Measurements from ENCODE around the gene GPR161.
A peak's percentile ranks its signal among the peaks of the same experiment; 100 is the strongest.

GPR161 gene

GRCh38 chr1:168137515-168137821 is 738 bp upstream of the GPR161 start:
- no peak for FAIRE-seq
- no peak for DNase-seq (ENCODE audit: insufficient read length, low spot score)
- no peak for TF ChIP-seq POLR2A (IDR thresholded peaks at IDR 0.05; ENCODE audit: low read depth, low read length)

DNA sequence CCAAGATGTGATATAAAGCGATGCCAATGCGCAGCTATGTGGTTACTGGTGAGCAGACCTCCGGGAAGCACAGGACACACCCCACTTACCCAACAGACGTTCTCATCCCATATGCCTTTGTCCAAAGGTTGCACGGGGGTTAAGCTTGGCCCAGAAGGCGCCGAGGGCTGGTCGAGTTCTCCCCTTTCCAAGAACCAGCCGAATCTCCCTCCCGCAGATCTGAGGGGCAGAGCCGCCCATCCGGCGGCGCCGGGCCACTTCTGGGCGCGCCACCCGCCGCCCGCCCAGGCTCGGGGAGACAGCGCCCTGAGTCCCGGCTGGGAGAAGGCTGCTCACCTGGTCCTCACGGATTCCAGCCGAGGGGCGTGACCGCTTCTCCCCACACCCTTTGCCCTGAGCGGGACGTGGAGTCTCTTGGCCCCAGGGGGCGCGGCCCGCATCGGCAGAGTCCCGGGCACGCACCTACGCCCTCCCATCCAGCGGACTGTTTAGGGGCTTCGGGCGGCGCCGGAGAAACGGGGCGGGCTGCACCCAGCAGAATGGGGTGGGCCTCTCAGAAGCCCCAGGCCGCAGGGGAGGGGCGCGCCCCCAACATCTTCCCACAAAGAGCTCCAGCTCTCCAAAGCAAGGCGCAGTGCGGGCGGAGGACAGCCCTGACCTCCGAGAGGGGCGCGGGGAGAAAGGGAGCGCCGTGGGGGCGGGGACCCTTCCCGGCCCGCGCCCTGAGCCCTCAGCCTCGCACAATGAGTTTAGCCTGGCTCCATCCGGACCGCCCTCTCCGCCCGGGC is 615 bp downstream of the GPR161 start:
- DNase-seq (ENCODE audit: insufficient read length, low spot score) (peak; percentile 35), FAIRE-seq (no peak)
- no peak for TF ChIP-seq POLR2A (IDR thresholded peaks at IDR 0.05; ENCODE audit: low read depth, low read length)

DNA sequence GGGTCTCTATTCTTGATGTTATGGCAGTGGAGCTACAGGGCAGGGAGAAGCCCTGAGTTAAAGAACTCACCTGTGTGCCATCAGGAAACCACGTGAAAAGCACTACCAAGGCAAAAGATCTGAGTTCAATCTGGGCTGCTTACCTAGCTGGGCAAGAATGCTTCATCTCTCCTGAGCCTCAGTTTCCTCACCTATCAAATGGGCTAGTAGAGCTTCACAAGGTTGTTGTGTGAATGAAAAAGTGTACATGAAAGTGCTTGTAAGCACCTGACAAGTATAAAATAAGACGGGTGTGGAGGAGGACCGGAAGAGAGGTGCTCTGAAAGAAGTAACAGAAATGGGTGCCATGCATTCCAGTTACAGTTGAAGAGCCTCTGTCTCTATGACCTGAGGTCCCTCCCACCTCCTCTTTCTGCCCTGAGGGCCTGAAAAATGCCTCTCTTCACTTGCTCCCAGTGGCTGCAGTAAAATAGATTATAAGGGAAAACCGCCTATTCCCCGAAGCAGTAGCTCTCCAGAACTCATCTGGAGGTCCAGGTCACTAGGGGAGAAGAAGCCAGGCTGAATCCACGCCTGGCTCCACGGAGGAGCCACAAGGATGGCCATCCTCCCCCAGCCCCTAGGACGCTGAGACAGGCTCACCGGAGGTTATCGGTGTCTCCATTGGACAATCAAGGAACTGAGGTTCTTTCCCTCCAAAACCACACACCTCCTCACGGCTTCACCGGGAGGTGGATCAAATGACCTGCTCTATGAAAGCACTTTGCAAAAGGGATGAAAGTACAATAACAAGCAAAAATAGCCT is 1.4 kb downstream of the GPR161 start:
- TF ChIP-seq POLR2A (IDR thresholded peaks at IDR 0.05; ENCODE audit: low read depth, low read length): no peak
- no peak for DNase-seq (ENCODE audit: insufficient read length, low spot score)
- FAIRE-seq: no peak

DNA sequence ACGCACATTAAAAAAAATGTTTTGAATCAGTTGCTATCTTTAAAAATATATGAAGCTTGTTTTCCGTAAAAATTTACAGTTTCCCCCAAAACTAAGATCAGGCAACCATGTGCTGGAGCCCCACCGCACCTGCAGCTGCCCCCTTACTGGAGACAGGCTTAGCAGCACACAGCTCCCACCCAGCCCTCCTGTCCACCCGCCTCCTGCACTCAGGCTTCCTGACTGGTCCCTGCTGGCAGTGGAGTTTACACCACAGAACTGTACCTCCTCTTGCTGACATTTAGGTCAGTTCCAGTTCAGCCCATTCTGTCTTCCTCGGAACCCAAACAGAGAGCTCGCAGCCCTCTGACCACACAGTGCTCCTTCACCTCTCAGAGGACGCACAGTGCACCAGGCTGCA is 2.1 kb downstream of the GPR161 start:
- no peak for DNase-seq (ENCODE audit: insufficient read length, low spot score)
- TF ChIP-seq POLR2A (IDR thresholded peaks at IDR 0.05; ENCODE audit: low read depth, low read length): no peak
- FAIRE-seq: no peak

- FAIRE-seq (no peak), DNase-seq (ENCODE audit: insufficient read length, low spot score) (no peak)
- TF ChIP-seq POLR2A (IDR thresholded peaks at IDR 0.05; ENCODE audit: low read depth, low read length): no peak
Measured at GRCh38 chr1:168134132-168134531, 2.6 kb downstream of the GPR161 start.

GRCh38 chr1:168129933-168130332 is 6.8 kb downstream of the GPR161 start:
- DNase-seq (ENCODE audit: insufficient read length, low spot score): no peak
- FAIRE-seq: no peak
- TF ChIP-seq POLR2A (IDR thresholded peaks at IDR 0.05; ENCODE audit: low read depth, low read length): no peak

DNA sequence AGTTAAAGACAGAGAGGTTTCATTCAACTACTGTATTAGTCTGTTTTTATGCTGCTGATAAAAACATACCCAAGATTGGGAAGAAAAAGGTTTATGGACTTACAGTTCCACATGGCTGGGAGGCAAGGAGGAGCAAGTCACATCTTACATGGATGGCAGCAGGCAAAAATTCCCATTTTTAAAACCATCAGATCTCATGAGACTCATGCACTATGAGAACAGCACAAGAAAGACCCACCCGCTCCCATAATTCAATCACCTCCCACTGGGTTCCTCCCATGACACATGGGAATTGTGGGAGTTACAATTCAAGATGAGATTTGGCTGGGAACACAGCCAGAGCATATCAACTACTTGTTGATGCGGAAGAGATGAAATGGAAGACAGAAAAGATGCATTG is 9.2 kb downstream of the GPR161 start:
- FAIRE-seq (no peak), DNase-seq (ENCODE audit: insufficient read length, low spot score) (no peak)
- TF ChIP-seq POLR2A (IDR thresholded peaks at IDR 0.05; ENCODE audit: low read depth, low read length): no peak

DNA sequence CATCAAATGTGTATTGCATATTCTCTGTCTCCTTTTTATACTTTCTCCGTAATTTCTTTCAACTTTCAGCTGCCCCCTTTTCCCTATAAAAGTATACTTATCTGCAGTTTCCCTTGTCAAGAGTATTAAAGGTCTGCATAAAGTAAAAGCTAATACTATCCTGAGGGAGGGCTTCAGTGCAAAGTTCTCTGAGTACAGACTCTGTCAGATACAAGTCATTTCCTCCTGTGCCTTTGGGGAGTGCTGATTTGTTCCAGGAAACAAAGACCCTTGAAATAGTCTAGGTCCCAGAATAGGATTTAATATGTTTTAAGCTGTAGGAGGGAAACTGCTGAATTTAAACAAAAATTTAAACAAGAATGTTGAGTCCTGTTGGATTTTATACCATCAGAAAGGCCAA is 11.7 kb downstream of the GPR161 start:
- no peak for TF ChIP-seq POLR2A (IDR thresholded peaks at IDR 0.05; ENCODE audit: low read depth, low read length)
- no peak for FAIRE-seq
- no peak for DNase-seq (ENCODE audit: insufficient read length, low spot score)

DNA sequence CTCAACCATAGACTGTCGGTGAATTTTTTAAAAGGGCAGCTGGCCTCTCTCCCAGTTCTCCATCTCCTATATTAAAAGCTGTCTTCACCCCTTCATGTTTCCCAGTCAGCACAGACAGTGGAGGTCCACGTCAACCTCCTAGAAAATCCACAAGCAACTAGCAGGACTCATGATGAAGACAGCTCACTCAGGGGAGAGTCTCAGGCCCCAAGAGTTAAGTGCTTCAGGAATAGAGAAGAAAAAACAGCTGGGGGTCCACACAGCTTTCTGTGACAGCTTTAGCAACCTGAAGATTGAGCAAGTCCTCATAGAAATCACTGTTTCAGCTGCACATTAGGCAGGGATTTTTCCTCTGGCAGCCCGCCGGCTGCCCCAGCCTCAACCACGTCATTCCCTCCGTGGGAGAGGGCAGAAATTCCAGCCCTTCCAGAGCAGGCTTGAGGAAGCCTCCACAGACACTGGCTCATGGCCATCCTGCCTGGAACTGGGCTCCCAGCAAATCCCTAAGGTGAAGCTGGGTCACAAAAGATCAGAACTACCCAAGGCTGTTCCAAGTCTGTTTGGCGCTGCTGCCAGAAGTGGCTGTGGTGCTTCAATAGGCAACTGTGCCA is 15.2 kb downstream of the GPR161 start:
- DNase-seq (ENCODE audit: insufficient read length, low spot score) (no peak), FAIRE-seq (no peak)
- no peak for TF ChIP-seq POLR2A (IDR thresholded peaks at IDR 0.05; ENCODE audit: low read depth, low read length)

GRCh38 chr1:168119750-168120149 is 17.0 kb downstream of the GPR161 start:
- DNase-seq (ENCODE audit: insufficient read length, low spot score) (no peak), FAIRE-seq (no peak)
- TF ChIP-seq POLR2A (IDR thresholded peaks at IDR 0.05; ENCODE audit: low read depth, low read length): no peak

- TF ChIP-seq POLR2A (IDR thresholded peaks at IDR 0.05; ENCODE audit: low read depth, low read length): no peak
- DNase-seq (ENCODE audit: insufficient read length, low spot score) (no peak), FAIRE-seq (no peak)
Measured at GRCh38 chr1:168116327-168116799, 20.4 kb downstream of the GPR161 start.

DNA sequence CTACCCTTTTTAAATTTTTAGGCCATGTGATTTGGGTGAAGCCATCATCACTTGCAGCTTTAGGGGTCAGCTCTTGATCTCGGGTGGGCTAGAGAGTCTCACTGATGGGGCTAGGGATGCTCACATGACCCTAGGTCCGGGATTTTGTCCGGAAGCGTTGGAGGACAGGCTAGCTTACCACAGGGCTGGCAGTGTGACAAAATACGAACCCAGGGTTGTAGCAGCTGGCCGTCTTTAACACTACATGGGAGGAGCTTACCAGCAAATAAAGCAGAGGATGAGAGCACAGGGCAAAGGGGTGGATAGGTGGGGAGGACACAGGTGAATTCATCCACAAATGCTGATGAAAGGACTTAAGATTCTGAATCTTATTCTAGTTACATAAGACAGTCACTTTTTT is 21.9 kb downstream of the GPR161 start:
- FAIRE-seq: no peak
- no peak for TF ChIP-seq POLR2A (IDR thresholded peaks at IDR 0.05; ENCODE audit: low read depth, low read length)
- no peak for DNase-seq (ENCODE audit: insufficient read length, low spot score)

GRCh38 chr1:168112673-168113305 is 23.9 kb downstream of the GPR161 start:
- no peak for TF ChIP-seq POLR2A (IDR thresholded peaks at IDR 0.05; ENCODE audit: low read depth, low read length)
- FAIRE-seq (peak; percentile 67), DNase-seq (ENCODE audit: insufficient read length, low spot score) (peak; percentile 70)

Measured in H54 (cell line).